MM.1S (cell line): Measurements from ENCODE around the gene ANKEF1.

Experiments used
- EZH2 ChIP-seq: fragments of 300-600 bp; sonication (generic); optimal IDR thresholded peaks from 2 replicates; pipeline ENCODE3; 2017; ENCODE audit warnings: low read depth, mild to moderate bottlenecking, antibody characterized with exemption, low read length, mixed read lengths
- EZH2phosphoT487 ChIP-seq: fragments of 300-600 bp; sonication (generic); IDR thresholded peaks from 2 replicates; pipeline ENCODE4 v1.6.1; 2018; ENCODE audit warnings: antibody characterized with exemption, low read length
- TF ChIP-seq, protein P1 (sequence below): fragments of 300-600 bp; sonication (generic); IDR thresholded peaks from 2 replicates; pipeline ENCODE4 v1.5.1; 2016; ENCODE audit warnings: antibody characterized with exemption, low read length, mixed read lengths

DNA sequence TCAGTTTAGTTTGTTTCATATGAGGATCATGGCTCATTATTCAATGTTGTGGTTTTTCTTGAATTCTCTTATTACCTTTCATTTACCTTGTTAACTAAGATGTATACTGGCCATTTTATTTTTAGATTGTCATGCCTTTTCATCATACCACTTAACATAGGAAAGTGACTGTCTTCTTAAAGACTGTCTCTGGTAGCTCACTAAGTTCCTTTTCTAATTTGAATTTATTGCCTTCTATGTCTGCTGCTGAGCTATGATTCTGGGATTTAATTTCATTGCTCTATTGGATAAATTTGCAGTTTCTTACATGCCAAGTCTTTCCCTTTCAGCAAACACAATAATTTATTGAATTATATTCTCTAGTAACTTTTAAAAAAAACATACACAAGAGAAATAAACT is 49.5 kb upstream of the ANKEF1 start:
- TF ChIP-seq, protein P1, sequence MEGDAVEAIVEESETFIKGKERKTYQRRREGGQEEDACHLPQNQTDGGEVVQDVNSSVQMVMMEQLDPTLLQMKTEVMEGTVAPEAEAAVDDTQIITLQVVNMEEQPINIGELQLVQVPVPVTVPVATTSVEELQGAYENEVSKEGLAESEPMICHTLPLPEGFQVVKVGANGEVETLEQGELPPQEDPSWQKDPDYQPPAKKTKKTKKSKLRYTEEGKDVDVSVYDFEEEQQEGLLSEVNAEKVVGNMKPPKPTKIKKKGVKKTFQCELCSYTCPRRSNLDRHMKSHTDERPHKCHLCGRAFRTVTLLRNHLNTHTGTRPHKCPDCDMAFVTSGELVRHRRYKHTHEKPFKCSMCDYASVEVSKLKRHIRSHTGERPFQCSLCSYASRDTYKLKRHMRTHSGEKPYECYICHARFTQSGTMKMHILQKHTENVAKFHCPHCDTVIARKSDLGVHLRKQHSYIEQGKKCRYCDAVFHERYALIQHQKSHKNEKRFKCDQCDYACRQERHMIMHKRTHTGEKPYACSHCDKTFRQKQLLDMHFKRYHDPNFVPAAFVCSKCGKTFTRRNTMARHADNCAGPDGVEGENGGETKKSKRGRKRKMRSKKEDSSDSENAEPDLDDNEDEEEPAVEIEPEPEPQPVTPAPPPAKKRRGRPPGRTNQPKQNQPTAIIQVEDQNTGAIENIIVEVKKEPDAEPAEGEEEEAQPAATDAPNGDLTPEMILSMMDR: no peak
- TF ChIP-seq EZH2 (no peak), EZH2phosphoT487 (no peak)
